Activated CD4-positive, alpha-beta T cell treated with anti-CD3 and anti-CD28 coated beads for 4 hours (primary cell): ENCODE results near the gene SOX5.
"Not testable (repeated sequence)": the region's sequence is repeated elsewhere in the genome, so short reads cannot be mapped to it uniquely, and the experiment has no call there.

Experiments used
- DNase-seq, 2 donors: peaks; one replicate each; pipeline ENCODE4 v3.0.0-alpha.2; 2020

Gene SOX5

GRCh38 chr12:23752245-23752644, 197.2 kb downstream of the SOX5 start:
- no peak for DNase-seq

DNA sequence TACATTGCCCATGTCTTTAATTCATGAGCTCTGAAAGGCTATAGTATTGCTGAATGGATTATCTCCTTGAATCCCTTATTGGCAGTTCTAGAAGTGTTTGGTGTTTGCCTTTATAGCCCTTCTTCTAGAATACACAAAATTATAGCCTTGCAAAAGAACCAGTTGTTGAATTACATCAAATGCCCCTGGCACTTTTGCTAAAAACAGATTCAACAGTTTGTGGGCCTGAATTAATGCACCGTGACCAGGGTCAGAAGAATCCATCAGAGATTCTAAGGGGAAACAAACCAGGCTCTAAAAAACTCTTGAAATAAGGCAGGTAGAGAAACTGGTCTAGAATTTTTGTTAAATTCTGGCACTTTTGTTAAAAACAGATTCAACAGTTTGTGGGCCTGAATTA, 197.8 kb downstream of the SOX5 start:
- no peak for DNase-seq

GRCh38 chr12:23750923-23751322, 198.5 kb downstream of the SOX5 start:
- no peak for DNase-seq

DNA sequence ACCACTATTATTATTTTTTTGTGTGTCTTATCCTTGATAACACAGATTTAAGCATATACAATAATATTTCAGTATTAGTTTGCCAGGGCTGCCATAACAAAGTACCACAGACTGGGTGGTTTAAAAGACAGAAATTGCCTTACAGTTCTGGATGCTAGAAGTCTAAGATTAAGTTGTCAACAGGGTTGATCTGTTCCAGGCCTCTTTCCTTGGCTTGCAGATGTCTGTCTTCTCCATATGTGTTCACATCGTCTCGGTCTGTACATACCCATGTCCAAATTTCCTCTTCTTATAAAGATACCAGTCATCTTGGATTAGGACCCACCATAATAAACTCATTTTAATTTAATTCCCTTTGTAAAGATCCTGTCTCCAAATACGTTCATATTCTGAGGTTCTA, 204.8 kb downstream of the SOX5 start:
- no peak for DNase-seq

DNA sequence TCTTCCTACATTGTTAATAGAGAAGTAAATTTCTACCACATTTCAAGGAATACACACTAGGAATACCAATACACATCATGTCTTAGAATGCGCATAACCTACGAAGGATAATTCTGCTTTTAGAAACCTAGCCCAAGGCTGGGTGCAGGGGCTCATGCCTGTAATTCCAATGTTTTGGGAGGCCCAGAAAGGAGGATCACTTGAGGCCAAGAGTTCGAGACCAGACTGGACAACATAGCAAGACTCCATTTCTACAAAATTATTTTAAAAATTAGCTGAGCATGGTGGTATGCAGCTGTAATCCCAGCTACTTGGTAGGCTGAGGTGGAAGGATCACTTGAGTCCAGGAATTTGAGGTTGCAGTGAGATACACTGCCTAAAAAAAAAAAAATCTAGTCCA, 206.9 kb downstream of the SOX5 start:
- DNase-seq: no peak

GRCh38 chr12:23731493-23731892, 218.0 kb downstream of the SOX5 start:
- no peak for DNase-seq

GRCh38 chr12:23731035-23731434, 218.4 kb downstream of the SOX5 start:
- no peak for DNase-seq

GRCh38 chr12:23729359-23729758, 220.1 kb downstream of the SOX5 start:
- DNase-seq: no peak

DNA sequence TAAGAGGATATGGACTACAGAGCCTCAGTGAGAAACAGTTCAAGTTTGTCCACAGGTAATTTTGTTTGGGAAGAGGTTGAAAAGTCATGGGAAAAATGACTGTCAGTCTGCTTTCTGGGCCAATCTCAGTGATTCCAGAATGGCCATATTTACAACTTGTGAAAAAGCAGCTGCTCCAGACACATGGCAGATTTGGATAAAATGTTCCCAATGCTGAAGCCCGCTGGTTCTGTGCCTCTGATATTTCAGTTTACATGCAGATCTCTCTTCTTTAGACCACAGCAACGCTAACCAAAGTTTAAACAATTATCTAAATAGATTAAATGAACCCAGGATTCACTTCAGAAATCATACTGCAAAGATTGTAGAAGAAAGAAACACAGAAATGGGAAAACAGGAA, 222.8 kb downstream of the SOX5 start:
- no peak for DNase-seq

DNA sequence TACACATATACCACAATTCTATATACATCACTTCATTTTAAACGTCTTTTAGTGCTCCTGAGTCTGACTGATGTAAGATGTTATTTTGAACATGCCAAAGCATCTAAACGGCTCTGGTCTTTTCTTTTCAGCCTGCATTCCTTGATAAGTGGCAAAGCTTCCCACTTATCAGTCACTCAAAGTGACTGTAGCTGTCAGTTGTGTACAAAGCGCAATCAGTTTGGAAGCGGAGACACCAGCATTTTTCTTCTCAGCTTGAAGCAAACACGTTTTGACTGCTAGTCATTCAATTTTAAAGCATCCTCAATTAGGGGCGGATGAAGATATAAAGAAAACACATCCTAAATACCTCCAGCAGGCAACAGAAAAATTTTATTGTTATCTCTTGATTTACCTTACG, 226.8 kb downstream of the SOX5 start:
- DNase-seq: no peak

DNA sequence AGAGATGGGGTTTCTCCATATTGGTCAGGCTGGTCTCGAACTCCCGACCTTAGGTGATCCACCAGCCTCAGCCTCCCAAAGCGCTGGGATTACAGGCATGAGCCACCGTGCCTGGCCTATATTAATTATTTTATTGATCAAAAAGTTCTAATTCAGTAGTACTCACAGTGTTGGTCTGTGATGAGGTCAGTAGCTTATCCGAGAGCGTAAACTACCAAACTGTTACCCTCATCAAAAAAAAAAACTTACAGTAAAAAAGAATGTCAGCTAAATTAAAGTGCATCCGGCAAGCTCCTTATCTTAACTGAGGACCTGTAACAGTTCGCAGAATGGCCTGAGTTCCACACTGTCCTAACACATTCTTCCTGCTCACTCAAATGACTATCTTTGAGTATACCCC, 228.2 kb downstream of the SOX5 start:
- DNase-seq: no peak

DNA sequence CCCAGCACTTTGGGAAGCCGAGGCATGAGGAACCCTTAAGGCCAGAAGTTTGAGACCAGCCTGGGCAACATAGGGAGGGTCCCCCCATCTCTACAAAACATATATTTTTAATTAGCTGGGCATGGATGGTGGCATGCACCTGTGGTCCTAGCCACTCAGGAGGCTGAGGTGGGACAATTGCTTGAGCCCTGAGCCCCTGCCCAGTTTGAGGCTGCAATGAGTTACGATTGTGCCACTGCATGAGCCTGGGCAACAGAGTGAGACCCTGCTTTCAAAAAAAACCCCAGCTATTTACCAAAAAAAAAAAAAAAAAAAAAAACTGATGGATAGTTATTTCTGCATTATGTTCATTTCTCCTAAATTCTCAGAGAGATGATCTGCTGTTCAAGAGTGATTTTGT, 230.0 kb downstream of the SOX5 start:
- DNase-seq: no peak

- not testable (repeated sequence) for DNase-seq
Measured at GRCh38 chr12:23710361-23710760, 239.1 kb downstream of the SOX5 start.

GRCh38 chr12:23708185-23708837, 241.2 kb downstream of the SOX5 start:
- DNase-seq: no peak

DNA sequence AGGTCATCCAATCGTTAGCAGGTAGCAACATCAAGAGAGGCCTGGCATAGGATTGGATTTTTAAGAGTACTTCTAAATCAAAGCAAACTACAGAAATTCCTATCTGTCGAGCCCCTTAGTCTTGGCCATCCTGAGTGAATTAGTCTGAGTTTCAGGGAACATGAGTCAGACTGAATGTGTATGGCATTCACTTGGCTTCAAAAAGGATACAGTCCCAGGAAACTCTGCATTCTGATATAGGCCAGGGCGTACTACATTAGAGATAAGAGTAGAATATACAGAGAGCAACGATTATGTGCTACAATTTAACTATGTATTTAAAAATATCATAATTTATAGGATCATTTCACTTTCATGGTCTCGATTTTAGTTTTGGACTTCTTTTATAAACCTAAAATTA, 242.2 kb downstream of the SOX5 start:
- no peak for DNase-seq

GRCh38 chr12:23704992-23705943, 244.2 kb downstream of the SOX5 start:
- no peak for DNase-seq

- DNase-seq: no peak
Measured at GRCh38 chr12:23703051-23703450, 246.4 kb downstream of the SOX5 start.

GRCh38 chr12:23699031-23699430, 250.4 kb downstream of the SOX5 start:
- DNase-seq: no peak

GRCh38 chr12:23694920-23695319, 254.6 kb downstream of the SOX5 start:
- DNase-seq: no peak

DNA sequence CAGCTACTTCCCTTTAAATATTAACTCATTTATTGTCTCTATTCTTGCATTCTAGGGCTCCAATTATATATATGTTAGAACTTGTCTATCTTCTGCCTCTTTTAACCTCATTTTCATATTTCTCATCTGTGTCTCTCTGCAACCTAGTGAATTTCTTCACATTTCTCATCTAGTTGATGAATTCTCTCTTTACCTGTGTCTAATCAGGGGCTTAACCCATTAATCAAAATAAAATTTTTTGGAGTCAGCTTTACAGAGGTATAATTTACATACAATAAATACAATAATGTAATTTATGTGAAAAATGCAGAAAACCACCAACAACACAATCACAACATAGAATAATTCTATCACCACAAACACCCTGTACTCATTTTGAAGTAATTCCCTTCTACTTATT, 255.2 kb downstream of the SOX5 start:
- DNase-seq: no peak

- DNase-seq: no peak
Measured at GRCh38 chr12:23687947-23688346, 261.5 kb downstream of the SOX5 start.

GRCh38 chr12:23686095-23686494, 263.4 kb downstream of the SOX5 start:
- no peak for DNase-seq

DNA sequence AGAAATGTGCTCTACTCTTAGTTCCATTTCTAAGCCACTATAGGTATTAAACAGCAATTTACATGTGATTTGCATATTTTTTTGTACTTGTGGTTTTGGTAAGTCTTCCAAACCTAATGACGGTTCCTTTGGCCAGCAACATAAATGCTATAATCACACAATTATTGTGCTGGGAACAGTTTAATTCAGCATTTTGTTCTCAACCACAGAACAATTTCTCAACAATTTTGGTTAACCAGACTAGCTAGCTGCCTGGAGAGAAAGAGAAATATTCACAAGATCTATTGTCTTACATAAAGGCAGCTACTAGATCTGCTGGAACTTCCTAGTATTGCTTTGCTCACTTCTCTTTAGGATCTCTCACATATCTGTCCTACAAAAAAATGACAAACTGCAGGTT, 265.3 kb downstream of the SOX5 start:
- DNase-seq: no peak

DNA sequence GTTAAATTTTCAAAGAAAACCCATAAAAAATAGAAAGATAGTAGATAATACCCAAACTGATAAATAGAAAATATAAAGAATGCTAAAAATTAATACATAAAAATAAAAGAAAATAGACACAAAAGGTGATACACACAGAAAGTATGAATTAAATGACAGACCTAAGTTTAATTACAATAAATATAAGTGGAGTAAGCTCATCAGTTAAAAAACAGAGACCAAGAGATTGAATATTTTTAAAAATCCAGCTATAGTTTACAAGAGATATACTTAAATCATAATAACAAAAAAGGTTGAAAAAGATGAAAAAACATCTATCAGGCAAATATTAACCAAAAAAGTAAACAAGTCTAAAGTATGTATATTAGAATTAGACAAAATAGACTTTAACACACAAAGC, 268.2 kb downstream of the SOX5 start:
- no peak for DNase-seq
